Eye (tissue), 1 donor: ENCODE measurements around the gene IGFBP2.

ENCODE experiments used
- DNase-seq: peaks from one replicate; pipeline ENCODE4 v3.0.0-alpha.2; 2015

The IGFBP2 gene

GRCh38 chr2:216643986-216644659, 10.9 kb downstream of the IGFBP2 start:
- no peak for DNase-seq

- DNase-seq, result no peak
Observed at GRCh38 chr2:216644842-216645635, 11.8 kb downstream of the IGFBP2 start.

DNA sequence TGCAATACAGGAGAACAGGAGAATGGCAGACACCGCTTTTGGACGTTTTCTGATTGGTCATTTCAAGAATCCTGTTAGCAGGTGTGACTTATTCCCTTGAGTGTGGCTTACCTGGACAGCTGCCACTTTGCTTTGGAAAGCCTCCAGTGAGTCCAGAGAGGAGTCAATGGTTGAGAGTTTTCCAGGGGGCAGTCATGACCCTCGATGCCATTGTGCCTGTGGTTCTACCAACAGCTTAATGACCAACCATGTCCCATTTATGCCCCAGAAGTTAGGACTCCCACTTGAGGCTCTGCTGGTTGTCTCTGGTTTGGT, 12.4 kb downstream of the IGFBP2 start:
- DNase-seq, result no peak

GRCh38 chr2:216646116-216646515, 12.9 kb downstream of the IGFBP2 start:
- DNase-seq, result no peak

DNA sequence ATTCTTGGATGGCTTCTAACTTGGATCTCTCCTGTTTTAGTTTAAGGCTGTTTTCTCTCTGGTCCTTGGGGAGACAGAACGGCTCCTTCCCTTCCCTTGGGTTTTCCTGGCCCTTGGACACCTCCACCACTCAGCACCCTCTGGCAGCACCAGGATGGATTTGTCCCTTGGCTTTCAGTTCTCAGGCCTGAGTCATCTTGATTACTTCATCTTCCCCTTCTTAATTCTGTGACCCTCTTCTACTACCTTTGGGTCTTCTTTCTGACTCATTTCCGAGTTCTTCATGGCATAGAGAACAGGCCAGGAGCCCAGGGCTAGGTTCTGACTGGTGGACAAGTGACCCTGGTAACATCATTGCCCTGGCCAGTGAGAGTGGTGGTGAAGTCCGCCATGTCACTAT, 14.9 kb downstream of the IGFBP2 start:
- DNase-seq, result no peak

DNA sequence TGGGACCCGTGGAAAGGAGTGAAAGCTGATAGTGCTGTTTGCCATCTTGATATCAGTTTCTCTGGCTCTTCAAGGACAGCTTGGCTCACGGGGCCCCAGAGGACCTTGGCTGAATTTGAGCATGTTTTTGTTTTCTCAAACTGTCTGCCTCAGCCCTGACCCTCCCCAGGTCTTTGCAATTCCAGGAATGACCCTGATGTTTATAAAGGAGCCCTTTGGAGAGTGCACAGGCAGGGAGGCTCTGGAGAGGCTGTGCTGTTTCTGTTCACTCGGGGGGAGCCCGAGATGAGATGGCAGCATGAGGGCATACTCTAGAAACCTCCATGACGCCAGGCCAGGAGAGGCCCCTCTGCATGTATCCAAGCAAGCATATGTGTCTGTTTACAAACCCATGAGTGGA, 16.4 kb downstream of the IGFBP2 start:
- no peak for DNase-seq

DNA sequence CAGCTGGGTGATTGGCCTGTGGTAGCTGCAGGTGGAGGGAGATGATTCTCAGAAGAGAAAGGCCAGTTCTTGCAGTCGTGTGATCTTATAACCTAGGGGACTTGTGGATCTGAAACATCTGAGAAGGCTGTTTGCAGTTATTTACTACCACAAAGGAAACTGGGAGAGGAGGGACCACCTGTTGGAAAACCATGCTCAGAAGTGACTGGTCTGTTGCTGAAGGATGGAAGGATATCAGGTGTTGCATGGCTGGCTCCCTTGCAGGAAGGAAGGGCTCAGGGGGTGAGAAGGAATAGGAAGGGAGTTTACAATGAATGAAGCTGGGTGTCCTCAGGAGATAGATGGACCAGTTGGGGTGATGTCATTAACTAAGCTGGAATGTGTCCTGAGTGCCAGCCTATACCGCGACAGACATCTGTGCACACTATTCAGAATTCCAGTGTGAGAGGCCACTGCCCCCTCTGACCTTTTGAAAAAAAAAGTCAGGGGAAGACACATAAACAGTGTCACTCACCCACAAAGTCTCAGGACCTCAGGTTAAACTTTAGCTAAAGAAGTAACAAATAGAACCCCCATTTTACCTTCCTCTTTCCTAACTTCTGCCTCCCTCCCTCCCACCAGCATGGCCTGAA, 17.5 kb downstream of the IGFBP2 start:
- DNase-seq, result no peak

GRCh38 chr2:216651351-216651881, 18.2 kb downstream of the IGFBP2 start:
- peak; percentile 63 for DNase-seq

- DNase-seq, result no peak
Observed at GRCh38 chr2:216652566-216652965, 19.3 kb downstream of the IGFBP2 start.

DNA sequence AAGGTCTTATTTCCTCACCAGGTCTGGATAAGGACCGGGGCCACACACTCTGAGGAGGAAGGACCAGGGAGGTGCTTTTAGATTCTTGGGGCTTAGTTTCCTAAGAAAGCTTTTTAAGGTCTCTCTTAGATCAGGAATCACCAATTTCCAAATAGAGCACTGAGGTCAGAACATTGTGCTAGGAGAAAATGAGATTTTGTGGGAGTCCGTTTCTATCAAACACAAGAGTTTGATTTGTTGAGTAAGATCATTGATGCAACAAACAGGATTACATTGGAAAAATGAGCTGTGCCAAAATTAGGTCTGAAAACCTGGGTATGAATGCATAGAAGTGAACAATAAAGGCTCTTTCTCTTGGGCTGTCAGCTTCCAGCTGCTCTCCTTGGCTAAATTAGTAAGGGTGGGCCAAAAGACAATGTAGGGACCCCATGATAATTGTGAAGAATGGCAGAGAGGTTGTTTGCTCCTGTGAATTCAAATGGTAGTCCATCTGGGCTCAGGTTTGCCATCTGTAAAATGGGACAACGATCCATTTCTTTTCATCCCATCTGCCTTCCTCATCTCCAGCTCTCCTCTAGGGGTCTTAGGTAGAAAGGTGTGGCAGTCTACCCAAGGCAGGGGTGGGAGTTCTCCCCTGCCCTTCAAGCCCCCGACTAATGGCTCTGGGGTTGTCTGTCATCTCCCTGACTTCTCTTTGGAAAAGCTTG, 20.0 kb downstream of the IGFBP2 start:
- DNase-seq, result no peak

DNA sequence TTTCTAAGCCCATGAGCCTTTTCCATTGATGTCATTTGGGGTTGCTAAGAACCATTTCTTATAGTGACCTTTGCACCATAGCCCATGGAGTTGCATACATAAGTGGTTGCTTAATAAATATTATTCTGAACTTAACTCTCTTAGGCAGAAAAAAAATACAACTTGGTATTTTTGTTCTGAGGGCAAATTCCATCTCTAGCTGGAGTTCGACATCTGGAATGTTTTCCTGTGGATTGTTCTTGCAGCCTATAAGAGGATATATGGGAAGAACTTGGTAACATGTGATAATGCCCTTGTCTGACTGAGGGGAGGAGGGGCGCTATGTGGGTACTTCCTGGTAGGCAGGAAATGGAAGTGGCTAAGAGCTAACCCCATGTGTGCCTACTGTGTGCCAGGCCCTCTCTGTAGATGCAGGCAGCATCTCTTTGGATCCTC, 20.7 kb downstream of the IGFBP2 start:
- no peak for DNase-seq

- no peak for DNase-seq
Observed at GRCh38 chr2:216654528-216655052, 21.4 kb downstream of the IGFBP2 start.

- no peak for DNase-seq
Observed at GRCh38 chr2:216657086-216657855, 24.1 kb downstream of the IGFBP2 start.

DNA sequence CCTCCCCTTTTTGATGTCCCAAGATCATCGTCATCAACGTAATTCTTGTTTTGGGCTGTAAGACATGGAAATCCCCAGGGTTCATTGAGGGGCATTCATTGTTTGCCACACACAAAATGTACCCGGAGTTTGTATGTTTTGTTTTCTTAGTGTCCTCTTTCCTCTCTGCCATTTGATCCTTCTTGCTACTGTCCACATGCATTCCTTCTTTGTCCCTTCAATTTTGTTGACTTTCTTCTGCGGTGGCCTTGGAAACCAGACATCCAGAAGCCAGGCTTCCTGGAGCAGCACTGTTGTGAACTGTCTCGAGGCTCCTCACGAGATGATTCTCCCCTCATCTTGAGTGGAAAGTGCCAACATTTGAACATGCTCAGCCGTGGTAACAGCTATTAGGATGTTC, 24.8 kb downstream of the IGFBP2 start:
- DNase-seq, result no peak

GRCh38 chr2:216658757-216659156, 25.5 kb downstream of the IGFBP2 start:
- no peak for DNase-seq

GRCh38 chr2:216659276-216659675, 26.1 kb downstream of the IGFBP2 start:
- DNase-seq, result no peak

GRCh38 chr2:216660496-216660895, 27.3 kb downstream of the IGFBP2 start:
- no peak for DNase-seq

DNA sequence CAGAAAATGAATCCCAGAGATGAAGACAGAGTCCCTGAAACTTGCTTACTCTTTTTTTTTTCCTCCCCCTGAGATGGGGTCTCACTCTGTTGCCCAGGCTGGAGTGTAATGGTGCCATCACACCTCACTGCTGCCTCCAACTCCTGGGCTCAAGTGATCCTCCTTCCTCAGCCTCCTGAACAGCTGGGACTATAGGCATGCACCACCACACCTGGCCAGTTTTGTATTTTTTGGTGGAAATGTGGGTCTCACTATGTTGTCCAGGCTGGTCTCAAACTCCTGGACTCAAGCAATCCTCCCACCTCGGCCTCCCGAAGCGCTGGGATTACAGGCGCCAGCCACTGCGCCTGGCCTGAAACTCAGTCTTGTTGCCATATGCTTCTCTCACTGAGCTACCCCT, 27.8 kb downstream of the IGFBP2 start:
- no peak for DNase-seq

DNA sequence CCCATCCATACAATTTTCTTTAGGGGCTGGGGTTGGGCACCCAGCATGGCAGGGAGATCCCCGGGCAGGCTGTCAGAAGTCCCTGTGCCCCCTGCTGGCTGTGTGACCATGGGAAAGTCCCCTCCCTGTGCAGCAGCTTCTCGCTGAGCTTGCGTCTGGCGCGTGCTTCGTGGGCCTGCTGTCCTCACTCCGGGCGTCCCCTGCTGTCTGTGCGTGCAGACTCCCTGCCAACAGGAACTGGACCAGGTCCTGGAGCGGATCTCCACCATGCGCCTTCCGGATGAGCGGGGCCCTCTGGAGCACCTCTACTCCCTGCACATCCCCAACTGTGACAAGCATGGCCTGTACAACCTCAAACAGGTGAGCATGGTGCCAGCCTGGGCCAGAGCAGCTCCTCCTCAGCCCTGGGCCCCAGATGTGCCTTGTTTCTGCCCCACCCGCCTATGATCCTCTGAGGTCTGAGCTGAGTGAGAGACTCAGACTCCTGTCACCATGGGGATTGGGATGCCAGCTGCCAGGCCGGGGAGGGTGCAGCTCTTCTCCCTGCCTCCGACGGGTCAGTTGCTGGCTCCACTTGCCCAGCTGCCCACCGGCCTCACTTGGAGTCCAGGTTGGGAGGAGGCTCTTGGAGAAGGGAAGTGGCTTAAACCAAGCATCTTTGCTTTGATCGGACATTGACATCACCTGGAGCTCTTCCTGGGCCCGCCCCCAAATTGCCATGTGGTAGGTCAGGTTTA, 28.6 kb downstream of the IGFBP2 start:
- no peak for DNase-seq

DNA sequence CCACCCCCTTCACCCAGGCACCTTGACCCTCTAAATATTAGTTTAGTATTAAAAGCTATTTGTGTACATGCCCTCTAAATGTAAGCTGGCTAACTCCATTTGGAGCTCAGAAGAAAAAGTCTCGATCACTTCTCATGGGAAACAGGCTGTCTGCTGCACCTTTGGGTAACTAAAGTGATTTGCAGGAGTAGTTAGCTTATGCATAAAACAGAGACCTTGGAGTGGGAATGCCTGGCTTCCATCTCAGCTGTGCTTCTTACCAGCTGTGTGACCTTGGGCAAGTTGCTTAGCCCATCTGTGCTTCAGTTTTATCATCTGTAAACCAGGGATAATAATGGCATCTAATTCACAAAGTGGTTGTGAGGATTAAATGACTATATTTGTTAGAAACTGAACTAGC, 29.9 kb downstream of the IGFBP2 start:
- no peak for DNase-seq

DNA sequence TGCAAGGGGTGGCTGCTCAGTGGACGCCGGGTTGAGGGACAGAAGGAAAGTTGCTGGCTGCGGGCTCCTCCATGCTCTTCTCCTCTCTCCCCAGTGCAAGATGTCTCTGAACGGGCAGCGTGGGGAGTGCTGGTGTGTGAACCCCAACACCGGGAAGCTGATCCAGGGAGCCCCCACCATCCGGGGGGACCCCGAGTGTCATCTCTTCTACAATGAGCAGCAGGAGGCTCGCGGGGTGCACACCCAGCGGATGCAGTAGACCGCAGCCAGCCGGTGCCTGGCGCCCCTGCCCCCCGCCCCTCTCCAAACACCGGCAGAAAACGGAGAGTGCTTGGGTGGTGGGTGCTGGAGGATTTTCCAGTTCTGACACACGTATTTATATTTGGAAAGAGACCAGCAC, 30.6 kb downstream of the IGFBP2 start:
- no peak for DNase-seq
